Pancreas (tissue), 10 donors: Measurements from ENCODE around the gene RNF44. TPM values are rescaled to one million over a fixed set of nuclear protein-coding genes. Genes with fewer than 3 reads are reported as not detected.
A peak's percentile ranks its signal among the peaks of the same experiment; 100 is the strongest.

Experiments used
- ATAC-seq, 4 donors: fragments of 200-7000 bp; cut with Tn5 transposase; one replicate each; pipeline versions ENCODE4 v1.8.0 to v1.9.1; 2020; ENCODE audit warnings: mild to moderate bottlenecking in 4 of 4, moderate library complexity in 4 of 4
- DNase-seq, 6 donors: peaks; one replicate each; pipeline ENCODE4 v3.0.0-alpha.2; 2020
- FAIRE-seq: peaks from 2 replicates; lab custom pipeline; 2012; peaks lifted over from hg19 to GRCh38; lab: Jason Lieb, UNC
- H3K27ac ChIP-seq, 4 donors: fragments of 200-600 bp; sonication (generic); 1 replicate in 3 of 4; 2 replicates in 1 of 4; pipeline versions ENCODE4 v1.5.0 to v1.8.0; 2020
- H3K27me3 ChIP-seq, 4 donors: fragments of 200-600 bp; one replicate each; pipeline ENCODE4 v1.8.0; 2021
- H3K36me3 ChIP-seq, 3 donors: fragments of 200-600 bp; sonication (generic) in 1 of 3; one replicate each; pipeline versions ENCODE4 v1.5.0 to v1.8.0; 2020 to 2021
- H3K4me1 ChIP-seq, 3 donors: fragments of 200-600 bp; one replicate each; pipeline ENCODE4 v1.8.0; 2021
- H3K4me3 ChIP-seq, 4 donors: fragments of 200-600 bp; sonication (generic) in 2 of 4; one replicate each; pipeline versions ENCODE4 v1.5.0 to v1.8.0; 2020 to 2021
- H3K9me3 ChIP-seq, 4 donors: fragments of 200-600 bp; one replicate each; pipeline ENCODE4 v1.8.0; 2021
- WGBS, 2 donors: extraction: QIAGEN DNeasy Blood & Tissue Kit; methylation state at CpG; one replicate each; pipeline ENCODE4 v1.1.7; 2013; 5-methylcytosine and 5-hydroxymethylcytosine counted together
- intact Hi-C, 3 donors: fragments of 100-400 bp; cut with DNase I; formaldehyde crosslinking; loops; one replicate each; pipeline versions ENCODE4 v1.11.1 to v1.14.2; 2022
- polyA plus RNA-seq, 2 donors: library from polyadenylated mRNA; stranded (reverse); fragments of 200-250 nt; gene quantifications; one replicate each; pipeline ENCODE4 v1.2.3, GENCODE V29; 2013
- total RNA-seq, 6 donors: library from RNA; stranded (reverse); fragmentation: NEBNext Ultra II Directional in 4 of 6; extraction: Animal tissue kit (Norgen Biotek cat#: 25700) in 4 of 6; gene quantifications; one replicate each; pipeline versions ENCODE4 v1.2.1 to v1.2.4, GENCODE V29; 2021 to 2023
- TF ChIP-seq, protein P1 (sequence below), 4 donors: fragments of 200-600 bp; sonication (generic) in 3 of 4; IDR thresholded peaks; one replicate each; pipeline versions ENCODE4 v1.5.0 to v1.8.0; 2021; ENCODE audit warnings: antibody characterized with exemption in 4 of 4
- donor health status: healthy with polysubstance abuse.
- donor health status: DM: no; HTN: no; CAD: no; lungs with moderate emphysema.
- donor health status: DM: no; HTN: no; CAD: no.
- donor health status: control.
- donor health status: control.
- donor health status: Bipolar disorder and iron deficiency.
- donor health status: DM: yes; HTN: yes; CAD: no.
- donor health status: DM: no; HTN: no; CAD: no.
- donor health status: DM: no; HTN: no; CAD: no.
- donor health status: DM: yes; HTN: yes; CAD: no.

The RNF44 gene
- total and polyA plus RNA-seq, 8 donors, result 13.8 to 36.6 (median 18.5) TPM

DNA sequence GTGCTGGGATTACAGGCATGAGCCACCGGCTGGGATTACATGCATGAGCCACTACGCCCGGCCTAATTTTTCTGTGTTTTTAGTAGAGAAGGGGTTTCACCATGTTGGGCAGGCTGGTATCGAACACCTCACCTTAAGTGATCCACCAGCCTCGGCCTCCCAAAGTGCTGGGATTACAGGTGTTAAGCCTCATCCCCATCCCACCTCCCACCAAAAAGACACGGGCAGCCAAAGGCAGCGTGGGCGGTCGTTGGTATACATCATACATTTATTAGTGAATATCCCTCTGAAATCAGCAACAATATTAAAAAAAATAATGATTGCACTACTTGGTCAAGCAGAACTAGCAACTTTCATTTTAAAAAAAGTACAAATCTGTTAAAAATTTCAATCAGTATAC is 10.7 kb downstream of the RNF44 start:
- no peaks in the 10 kb centered on the region for H3K4me1 ChIP-seq
- TF ChIP-seq, protein P1, sequence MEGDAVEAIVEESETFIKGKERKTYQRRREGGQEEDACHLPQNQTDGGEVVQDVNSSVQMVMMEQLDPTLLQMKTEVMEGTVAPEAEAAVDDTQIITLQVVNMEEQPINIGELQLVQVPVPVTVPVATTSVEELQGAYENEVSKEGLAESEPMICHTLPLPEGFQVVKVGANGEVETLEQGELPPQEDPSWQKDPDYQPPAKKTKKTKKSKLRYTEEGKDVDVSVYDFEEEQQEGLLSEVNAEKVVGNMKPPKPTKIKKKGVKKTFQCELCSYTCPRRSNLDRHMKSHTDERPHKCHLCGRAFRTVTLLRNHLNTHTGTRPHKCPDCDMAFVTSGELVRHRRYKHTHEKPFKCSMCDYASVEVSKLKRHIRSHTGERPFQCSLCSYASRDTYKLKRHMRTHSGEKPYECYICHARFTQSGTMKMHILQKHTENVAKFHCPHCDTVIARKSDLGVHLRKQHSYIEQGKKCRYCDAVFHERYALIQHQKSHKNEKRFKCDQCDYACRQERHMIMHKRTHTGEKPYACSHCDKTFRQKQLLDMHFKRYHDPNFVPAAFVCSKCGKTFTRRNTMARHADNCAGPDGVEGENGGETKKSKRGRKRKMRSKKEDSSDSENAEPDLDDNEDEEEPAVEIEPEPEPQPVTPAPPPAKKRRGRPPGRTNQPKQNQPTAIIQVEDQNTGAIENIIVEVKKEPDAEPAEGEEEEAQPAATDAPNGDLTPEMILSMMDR (IDR thresholded peaks at IDR 0.05), result no peak
- H3K27ac ChIP-seq, result no peak overlapping the region
- H3K27me3 ChIP-seq, result no peaks in the 10 kb centered on the region
- H3K36me3 ChIP-seq, result peaks cover 11 to 33% (median 16%) of the 10 kb centered on the region in 3 donors
- WGBS, 2 donors, result 96 to 97% methylated on average over 9 of the region's 9 CpGs
- no peak for ATAC-seq
- DNase-seq, result peak in 1 of 6 donors; percentile 17
- no peak overlapping the region for H3K4me3 ChIP-seq
- FAIRE-seq, result no peak
- no peaks in the 10 kb centered on the region for H3K9me3 ChIP-seq
- intact Hi-C loops, result no loop called here

GRCh38 chr5:176525677-176526076 is 11.5 kb downstream of the RNF44 start:
- DNase-seq (peak in 2 of 6 donors; percentile 9 to 24), FAIRE-seq (no peak)
- WGBS, 2 donors, result 96% methylated on average over 9 of the region's 9 CpGs

GRCh38 chr5:176524987-176525386 is 12.2 kb downstream of the RNF44 start:
- Histone ChIP-seq H3K9me3 (no peaks in the 10 kb centered on the region), H3K27me3 (no peaks in the 10 kb centered on the region), H3K4me1 (no peaks in the 10 kb centered on the region), H3K36me3 (peaks cover 4 to 21% (median 16%) of the 10 kb centered on the region in 3 donors), H3K27ac (no peak overlapping the region), H3K4me3 (no peak overlapping the region)
- FAIRE-seq (no peak), DNase-seq (peak in 1 of 6 donors; percentile 8), ATAC-seq (no peak)
- TF ChIP-seq, protein P1 (IDR thresholded peaks at IDR 0.05), result no peak
- WGBS, 2 donors, result 92% methylated on average over 15 of the region's 15 CpGs
- intact Hi-C loops, result no loop called here

More at GRCh38 chr5:176525677-176526076, 11.5 kb downstream of the RNF44 start:
- no peak for ATAC-seq
- Histone ChIP-seq H3K27me3 (no peaks in the 10 kb centered on the region), H3K4me3 (no peak overlapping the region), H3K9me3 (no peaks in the 10 kb centered on the region), H3K4me1 (no peaks in the 10 kb centered on the region), H3K27ac (no peak overlapping the region), H3K36me3 (peaks cover 4 to 25% (median 16%) of the 10 kb centered on the region in 3 donors)
- intact Hi-C loops, result no loop called here
- TF ChIP-seq, protein P1 (IDR thresholded peaks at IDR 0.05), result no peak

DNA sequence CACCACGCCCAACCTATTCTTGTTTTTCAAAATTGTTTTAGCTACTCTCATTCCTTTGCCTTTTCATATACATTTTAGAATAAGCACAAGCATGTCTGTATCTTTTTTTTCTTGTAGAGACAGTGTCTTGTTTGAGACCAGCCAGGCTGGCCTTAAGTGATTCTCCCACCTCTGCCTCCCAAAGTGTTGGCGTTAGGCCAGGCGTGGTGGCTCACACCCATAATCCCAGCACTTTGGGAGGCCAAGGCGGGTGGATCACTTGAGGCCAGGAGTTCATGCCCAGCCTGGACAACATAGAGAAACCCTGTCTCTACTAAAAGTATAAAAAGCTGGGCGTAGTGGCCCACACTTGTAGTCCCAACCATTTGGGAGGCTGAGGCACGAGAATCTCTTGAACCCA is 13.1 kb downstream of the RNF44 start:
- FAIRE-seq (no peak), DNase-seq (peak in 1 of 6 donors; percentile 28), ATAC-seq (no peak)
- peaks cover 0 to 13% (median 9%) of the 10 kb centered on the region in 3 donors for H3K36me3 ChIP-seq
- H3K4me1 ChIP-seq, result no peaks in the 10 kb centered on the region
- TF ChIP-seq, protein P1 (IDR thresholded peaks at IDR 0.05), result no peak
- H3K27ac ChIP-seq, result no peak overlapping the region
- H3K9me3 ChIP-seq, result no peaks in the 10 kb centered on the region
- intact Hi-C loops, result no loop called here
- no peak overlapping the region for H3K4me3 ChIP-seq
- WGBS, 2 donors, result 90 to 92% methylated on average over 6 of the region's 6 CpGs
- H3K27me3 ChIP-seq, result no peaks in the 10 kb centered on the region

DNA sequence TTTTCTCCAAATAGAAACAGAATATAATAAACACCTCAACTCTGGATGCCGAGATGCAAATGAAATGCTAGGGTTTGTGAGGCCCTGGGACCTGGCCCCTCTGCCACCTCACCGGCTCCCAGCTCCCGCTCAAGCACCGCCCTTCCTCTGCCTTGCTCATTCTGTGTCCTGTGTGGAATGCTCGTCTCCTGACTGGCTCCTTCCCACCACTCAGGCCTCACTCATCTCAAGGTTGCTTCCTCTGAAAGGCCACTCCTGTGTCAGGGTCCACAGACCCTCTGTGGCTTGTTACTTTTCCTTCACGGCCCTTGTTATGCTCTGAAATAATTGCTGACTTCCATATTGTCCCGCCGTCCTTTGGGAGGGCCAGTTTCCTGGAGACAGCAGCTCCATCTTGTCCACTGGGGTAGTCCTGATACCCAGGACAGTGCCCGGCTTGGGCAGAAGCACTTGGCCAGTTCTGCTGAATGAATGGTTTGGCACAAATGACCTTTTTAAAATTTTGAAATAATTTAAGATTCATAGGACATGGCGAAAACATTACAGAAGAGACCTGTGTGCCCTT is 15.4 kb downstream of the RNF44 start:
- DNase-seq (no peak), ATAC-seq (no peak), FAIRE-seq (no peak)
- Histone ChIP-seq H3K9me3 (no peaks in the 10 kb centered on the region), H3K27me3 (no peaks in the 10 kb centered on the region), H3K27ac (no peak overlapping the region), H3K4me1 (no peaks in the 10 kb centered on the region), H3K36me3 (no peaks in the 10 kb centered on the region), H3K4me3 (no peak overlapping the region)
- intact Hi-C loops, result no loop called here
- 62 to 70% methylated on average over 10 of the region's 10 CpGs for WGBS, 2 donors
- TF ChIP-seq, protein P1 (IDR thresholded peaks at IDR 0.05), result no peak
